Urothelium cell line (cell line): ENCODE data around the gene MXI1.
"Not testable (repeated sequence)": the region's sequence is repeated elsewhere in the genome, so short reads cannot be mapped to it uniquely, and the experiment has no call there.

Experiments used
- DNase-seq: peaks from one replicate; pipeline ENCODE4 v3.0.0; 2011; ENCODE audit warnings: low spot score, mixed read lengths
- FAIRE-seq: peaks from 2 replicates; lab custom pipeline; 2011; peaks lifted over from hg19 to GRCh38; lab: Jason Lieb, UNC

MXI1 gene

DNA sequence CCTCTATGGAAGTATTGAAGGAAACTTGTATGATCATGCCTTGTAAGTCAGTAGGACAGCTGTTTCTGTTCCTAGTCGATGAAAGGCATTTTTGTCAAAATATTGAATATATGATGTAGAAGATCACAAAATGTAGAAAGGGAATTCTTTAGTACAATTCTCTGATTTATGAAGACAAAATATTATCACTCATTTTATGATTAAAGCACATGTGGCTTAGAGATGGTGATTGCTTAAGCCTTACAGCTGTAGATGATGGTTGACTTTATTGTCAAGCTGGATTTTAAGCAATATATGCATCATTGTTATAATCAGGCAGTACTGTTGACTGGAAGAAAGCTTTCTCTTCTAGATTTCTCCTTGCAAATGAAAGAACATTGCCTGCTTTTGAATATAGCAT, 26.4 kb downstream of the MXI1 start:
- no peak for FAIRE-seq

DNA sequence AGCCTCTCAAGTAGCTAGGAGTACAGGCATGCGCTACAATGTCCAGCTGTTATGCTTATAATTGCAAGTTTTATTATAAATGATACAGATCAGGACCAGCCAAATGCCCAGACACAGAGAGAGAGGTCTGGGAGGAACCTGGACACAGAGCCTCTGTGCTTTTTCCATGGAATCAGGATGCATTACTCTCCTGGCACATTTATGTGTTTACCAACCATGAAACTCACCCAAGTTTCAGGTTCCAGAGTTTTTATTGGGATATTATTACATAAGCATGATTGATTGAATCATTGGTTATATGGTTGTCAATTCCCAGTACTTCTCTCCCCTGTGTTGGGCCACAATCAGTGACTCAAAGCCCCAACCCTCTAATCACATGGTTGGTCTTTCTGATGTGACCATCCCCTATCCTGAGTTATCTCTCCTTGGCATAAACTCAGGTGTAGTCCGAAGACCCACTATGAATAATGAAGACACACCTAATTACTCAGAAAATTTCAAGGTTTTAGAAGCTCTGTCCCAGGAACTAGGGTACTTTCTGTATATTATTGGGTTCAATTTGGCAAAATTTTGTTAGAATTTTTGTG, 30.6 kb downstream of the MXI1 start:
- FAIRE-seq (no peak), DNase-seq (no peak)

More for the DNA sequence above, 26.4 kb downstream of the MXI1 start:
- no peak for DNase-seq

DNA sequence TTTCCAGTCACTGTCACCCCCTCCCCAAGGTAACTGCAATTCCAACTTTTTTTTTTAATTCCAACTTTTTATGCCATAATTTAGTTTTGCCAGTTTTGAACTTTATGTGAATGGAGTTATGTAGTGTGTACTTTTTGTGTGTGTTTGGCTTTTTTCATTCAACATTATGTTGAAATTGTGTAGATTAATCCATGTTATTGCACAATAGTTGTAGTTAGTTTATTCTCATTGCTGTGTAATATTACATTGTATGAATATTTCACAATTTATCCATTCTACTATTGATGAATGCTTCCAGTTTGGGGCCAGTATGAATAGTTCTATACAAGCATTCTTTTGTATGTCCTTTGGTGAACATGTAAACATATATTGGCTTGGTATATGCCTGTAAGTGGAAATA, 32.5 kb downstream of the MXI1 start:
- FAIRE-seq (no peak), DNase-seq (no peak)

DNA sequence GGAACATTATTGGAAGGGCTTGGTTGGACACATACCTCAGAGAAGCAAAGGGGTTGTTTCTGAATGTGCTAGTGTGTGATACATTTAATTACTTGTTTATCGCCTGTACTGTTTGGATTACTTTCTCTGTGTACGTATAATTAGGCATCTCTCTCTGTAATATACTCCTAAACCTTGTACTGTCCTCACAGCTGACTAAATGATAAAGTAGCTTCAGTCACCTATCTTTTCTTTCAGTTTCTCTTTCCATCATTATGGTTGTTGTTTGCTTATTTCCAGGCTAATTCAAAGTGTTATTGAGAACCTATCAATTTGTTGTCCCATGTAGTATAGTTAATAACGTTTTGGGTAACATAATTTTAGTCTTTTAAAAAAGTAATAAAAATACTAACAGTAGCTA, 34.0 kb downstream of the MXI1 start:
- FAIRE-seq (no peak), DNase-seq (no peak)

DNA sequence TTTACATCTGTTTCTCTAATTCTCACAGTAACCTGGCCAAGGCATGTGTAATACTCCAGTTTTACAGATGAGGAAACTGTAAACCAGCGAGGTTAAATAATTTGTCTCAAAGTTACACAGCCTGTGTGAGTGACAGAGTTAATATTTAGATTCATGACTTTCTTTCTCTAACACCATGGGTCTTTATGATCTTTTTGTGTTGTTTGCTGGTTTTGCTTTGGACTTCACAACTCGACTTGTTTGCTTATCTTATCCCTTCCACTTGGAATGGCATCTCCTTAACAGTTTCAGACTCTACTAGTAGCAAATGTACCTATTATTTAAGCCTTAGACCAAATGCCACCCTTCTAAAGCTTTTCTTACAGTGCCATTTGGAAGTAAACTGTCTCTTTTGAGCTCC, 34.4 kb downstream of the MXI1 start:
- DNase-seq (no peak), FAIRE-seq (no peak)

DNA sequence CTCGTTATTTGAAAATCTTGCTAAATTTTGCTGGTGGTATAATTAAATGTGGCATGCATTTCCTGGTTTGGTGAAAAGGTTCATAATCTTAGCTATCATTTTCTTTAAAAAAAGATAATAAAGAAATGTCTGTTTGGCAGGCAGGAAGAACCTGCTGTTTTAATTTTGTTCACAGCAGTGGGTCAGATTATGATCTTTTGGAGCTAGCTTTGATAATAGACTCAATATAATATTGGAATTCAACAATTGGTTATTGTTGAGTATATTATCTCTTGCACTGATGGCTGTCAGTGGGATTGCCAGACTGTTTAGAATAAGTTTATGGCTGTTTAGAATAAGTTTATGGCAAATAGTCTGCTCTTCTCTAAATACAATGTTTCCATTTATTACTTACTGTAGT, 35.1 kb downstream of the MXI1 start:
- DNase-seq: no peak
- FAIRE-seq: no peak

DNA sequence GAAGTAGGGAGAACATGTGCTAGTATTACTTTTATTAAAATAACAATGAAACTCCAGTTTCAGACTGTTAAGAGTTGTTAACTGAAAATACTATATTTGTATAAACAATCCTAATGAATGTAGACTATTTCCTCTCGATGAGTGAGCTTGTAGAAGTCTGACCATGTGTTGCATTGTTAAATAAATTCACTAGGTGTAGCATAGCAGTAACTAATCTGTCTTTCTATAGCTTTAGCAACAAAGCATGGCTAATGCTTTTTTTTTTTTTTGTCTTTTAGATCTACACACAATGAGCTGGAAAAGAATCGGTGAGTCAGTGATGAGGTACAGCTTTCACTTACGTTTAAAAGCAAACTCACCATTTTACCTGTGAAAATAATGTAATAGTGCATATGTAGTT, 37.1 kb downstream of the MXI1 start:
- DNase-seq: no peak
- no peak for FAIRE-seq

DNA sequence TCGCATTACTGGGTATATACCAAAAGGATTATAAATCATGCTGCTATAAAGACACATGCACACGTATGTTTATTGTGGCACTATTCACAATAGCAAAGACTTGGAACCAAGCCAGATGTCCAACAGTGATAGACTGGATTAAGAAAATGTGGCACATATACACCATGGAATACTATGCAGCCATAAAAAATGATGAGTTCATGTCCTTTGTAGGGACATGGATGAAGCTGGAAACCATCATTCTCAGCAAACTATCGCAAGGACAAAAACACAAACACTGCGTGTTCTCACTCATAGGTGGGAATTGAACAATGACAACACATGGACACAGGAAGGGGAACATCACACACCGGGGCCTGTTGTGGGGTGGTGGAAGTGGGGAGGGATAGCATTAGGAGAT, 40.4 kb downstream of the MXI1 start:
- FAIRE-seq: not testable (repeated sequence)

DNA sequence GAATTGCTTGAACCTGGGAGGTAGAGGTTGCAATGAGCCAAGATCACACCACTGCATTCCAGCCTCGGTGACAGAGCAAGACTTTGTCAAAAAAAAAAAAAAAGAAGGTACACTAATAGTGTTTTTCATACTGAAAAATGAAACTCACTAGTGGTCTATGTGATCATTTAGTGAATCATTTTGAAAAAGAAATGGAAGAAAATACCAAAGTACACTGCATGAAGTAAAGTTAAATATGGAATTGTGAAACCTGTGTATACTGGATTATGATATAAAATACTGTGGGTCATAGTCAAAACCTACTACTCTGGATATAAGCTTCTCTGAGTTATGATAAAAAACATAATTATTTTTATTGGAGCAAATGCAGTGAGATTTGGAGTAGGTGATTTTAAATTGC, 42.1 kb downstream of the MXI1 start:
- DNase-seq, FAIRE-seq: not testable (repeated sequence)

More for the DNA sequence above, 40.4 kb downstream of the MXI1 start:
- not testable (repeated sequence) for DNase-seq

- DNase-seq, FAIRE-seq: not testable (repeated sequence)
Measured at GRCh38 chr10:110251392-110251791, 44.0 kb downstream of the MXI1 start.

DNA sequence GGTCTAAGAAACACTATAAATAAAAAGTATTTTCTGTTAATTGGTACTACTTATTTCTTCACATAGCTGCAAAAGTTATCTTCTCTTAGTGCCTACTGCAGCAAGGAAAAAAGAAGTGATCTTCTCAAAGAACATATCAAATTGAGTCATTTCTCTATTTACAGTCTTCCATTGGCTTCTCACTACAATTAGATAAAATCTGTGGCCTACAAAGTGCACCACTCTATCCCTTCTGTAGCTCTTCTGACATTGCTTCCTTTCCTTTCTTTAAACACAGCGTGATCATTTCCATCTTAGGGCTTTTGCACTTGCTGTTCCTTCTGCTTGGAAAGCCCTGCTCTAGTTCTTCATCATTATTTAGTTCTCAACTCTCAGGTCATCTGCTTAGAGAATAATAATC, 44.7 kb downstream of the MXI1 start:
- DNase-seq (no peak), FAIRE-seq (no peak)

GRCh38 chr10:110254467-110254866, 47.1 kb downstream of the MXI1 start:
- no peak for DNase-seq
- FAIRE-seq: no peak

- no peak for DNase-seq
- FAIRE-seq: no peak
Measured at GRCh38 chr10:110258542-110258941, 51.1 kb downstream of the MXI1 start.

DNA sequence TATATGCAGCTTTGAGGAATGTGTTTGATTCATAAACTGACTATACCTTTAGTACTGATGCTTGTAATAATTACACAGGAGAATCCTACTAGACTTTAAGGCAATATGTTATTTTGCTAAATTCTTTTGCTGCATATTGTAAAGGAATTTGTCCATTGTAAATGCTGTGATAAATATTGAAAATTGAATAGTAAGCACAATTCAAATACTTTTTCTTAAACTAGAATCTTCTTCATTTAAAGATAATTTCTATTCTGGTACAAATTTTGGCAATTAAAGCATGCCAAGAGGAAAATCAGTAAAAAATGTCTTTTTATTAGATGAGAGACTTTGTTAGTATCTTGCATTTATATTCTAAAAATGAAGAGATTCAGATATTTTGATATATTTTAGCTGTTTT, 51.9 kb downstream of the MXI1 start:
- no peak for FAIRE-seq
- no peak for DNase-seq

DNA sequence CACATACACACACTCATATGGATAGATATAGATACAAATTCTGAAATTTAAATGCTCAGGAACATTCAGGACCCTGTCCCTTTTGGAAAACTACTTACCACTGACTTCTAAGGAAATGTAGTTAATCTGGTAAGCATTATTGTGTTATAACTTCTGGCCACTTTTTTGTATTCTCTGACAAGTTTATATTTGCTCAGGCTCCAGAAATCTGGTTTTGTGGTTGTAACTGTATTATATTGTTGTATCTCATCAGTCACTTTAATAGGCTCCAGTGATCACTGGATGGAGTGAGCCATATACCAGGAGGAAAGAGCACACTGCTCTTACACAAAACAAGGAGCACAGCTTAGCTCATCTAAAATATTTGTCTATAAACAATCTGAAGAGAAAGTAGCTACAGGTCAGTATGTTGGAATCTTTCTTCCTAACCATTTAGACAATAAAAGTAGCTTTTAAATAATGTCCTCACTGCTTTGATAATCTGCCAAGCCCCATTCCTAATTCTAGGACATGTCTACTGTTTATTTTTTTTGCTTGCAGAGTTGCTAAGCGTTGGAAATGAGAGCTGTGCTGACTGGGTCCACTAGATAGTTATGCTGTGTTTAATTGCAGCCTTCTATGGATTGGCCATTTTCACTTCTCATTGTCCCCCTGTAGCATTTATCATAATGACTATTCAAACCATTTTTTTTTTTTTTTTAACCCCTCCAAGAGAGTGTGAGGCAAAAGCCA, 53.5 kb downstream of the MXI1 start:
- FAIRE-seq: no peak
- DNase-seq: no peak

GRCh38 chr10:110263164-110263563, 55.8 kb downstream of the MXI1 start:
- FAIRE-seq (no peak), DNase-seq (no peak)

- no peak for DNase-seq
- no peak for FAIRE-seq
Measured at GRCh38 chr10:110265573-110266193, 58.3 kb downstream of the MXI1 start.

GRCh38 chr10:110267276-110267675, 59.9 kb downstream of the MXI1 start:
- DNase-seq: no peak
- FAIRE-seq: no peak

GRCh38 chr10:110268442-110268841, 61.0 kb downstream of the MXI1 start:
- no peak for FAIRE-seq

GRCh38 chr10:110268971-110269370, 61.6 kb downstream of the MXI1 start:
- no peak for DNase-seq
- FAIRE-seq: no peak

More at GRCh38 chr10:110268442-110268841, 61.0 kb downstream of the MXI1 start:
- no peak for DNase-seq

- no peak for DNase-seq
- FAIRE-seq: no peak
Measured at GRCh38 chr10:110269374-110270318, 62.2 kb downstream of the MXI1 start.
